HepG2 (cell line): Measurements from ENCODE around the gene F12. TPM values are rescaled to one million over a fixed set of nuclear protein-coding genes. Genes with fewer than 3 reads are reported as not detected.

Source experiments
- ATAC-seq: fragments of 200-7000 bp; cut with Tn5 transposase; 3 replicates; pipeline ENCODE4 v1.9.1; 2020; ENCODE audit warnings: mild to moderate bottlenecking, moderate library complexity
- BruUV-seq: library from RNA; stranded (reverse); fragments of 400-500 nt; replicated peaks from 2 replicates; lab custom pipeline; 2021; lab: Mats Ljungman, UMichigan
- CTCF ChIA-PET: fragments of 300-600 bp; formaldehyde crosslinking; extraction: SDS; loops from one replicate; lab custom pipeline; 2021; ENCODE audit warnings: low total read pairs, inconsistent platforms, low intra/inter-chr PET ratio; lab: Yijun Ruan, JAX
- POLR2A ChIA-PET: fragments of 350-600 bp; sonication (Branson Sonifier 250); formaldehyde crosslinking; loops from one replicate; lab custom pipeline; 2020; ENCODE audit warnings: antibody characterized with exemption, inconsistent platforms; lab: Yijun Ruan, JAX
- DNase-seq: peaks from one replicate; pipeline ENCODE4 v3.0.0-alpha.2; 2015; ENCODE audit warnings: low spot score
- FAIRE-seq: peaks from 3 replicates; lab custom pipeline; 2011; peaks lifted over from hg19 to GRCh38; lab: Jason Lieb, UNC
- H2AFZ ChIP-seq: one replicate; pipeline ENCODE4 v1.6.1; 2011; ENCODE audit warnings: low read length, inconsistent platforms
- H3K27ac ChIP-seq: fragments of 300-600 bp; 3 replicates; pipeline ENCODE4 v1.8.0; 2011; ENCODE audit warnings: mixed run types, mild to moderate bottlenecking, mixed read lengths, low read length, inconsistent platforms; ENCODE audit not compliant: insufficient read depth; ENCODE audit errors: extremely low read length
- H3K27me3 ChIP-seq, 2 experiments: fragments of 200-600 bp in 1 of 2; 2 replicates in 1 of 2; 3 replicates in 1 of 2; pipeline versions ENCODE4 v1.6.0 to v1.8.0; 2011; ENCODE audit warnings: low read length in 2 of 2, mild to moderate bottlenecking in 2 of 2, moderate library complexity in 2 of 2, inconsistent platforms in 1 of 2; ENCODE audit not compliant: insufficient read depth in 2 of 2, control insufficient read depth in 1 of 2
- H3K36me3 ChIP-seq, 2 experiments: fragments of 200-600 bp in 1 of 2; replicated peaks in 1 of 2; 2 replicates in 1 of 2; 3 replicates in 1 of 2; pipeline versions ENCODE4 v1.5.1 to v1.8.0; 2011; ENCODE audit warnings: low read length in 2 of 2, inconsistent platforms in 1 of 2; ENCODE audit not compliant: insufficient read depth in 2 of 2, control insufficient read depth in 1 of 2
- H3K4me1 ChIP-seq: 2 replicates; pipeline ENCODE4 v1.5.1; 2012; ENCODE audit warnings: low read length, inconsistent platforms; ENCODE audit not compliant: insufficient read depth
- H3K4me2 ChIP-seq: 2 replicates; pipeline ENCODE4 v1.6.0; 2011; ENCODE audit warnings: low read depth, low read length, inconsistent platforms
- H3K4me3 ChIP-seq, 3 experiments: fragments of 200-600 bp in 1 of 3; sonication (generic), shearing (Covaris generic) in 1 of 3; replicated peaks in 1 of 3; 2 replicates each; pipeline ENCODE4 v1.5.1; 2011 to 2016; ENCODE audit warnings: low read length in 3 of 3, inconsistent platforms in 2 of 3, low read depth in 2 of 3, mild to moderate bottlenecking in 2 of 3, control low read depth in 1 of 3, mixed read lengths in 1 of 3; ENCODE audit not compliant: insufficient read depth in 1 of 3
- H3K79me2 ChIP-seq: one replicate; pipeline ENCODE4 v1.6.1; 2011; ENCODE audit warnings: low read length, inconsistent platforms; ENCODE audit not compliant: insufficient read depth
- H3K9ac ChIP-seq: 2 replicates; pipeline ENCODE4 v1.6.0; 2011; ENCODE audit warnings: mild to moderate bottlenecking, low read depth, low read length, inconsistent platforms; ENCODE audit not compliant: insufficient read depth
- H3K9me3 ChIP-seq: 2 replicates; pipeline ENCODE4 v1.5.1; 2012; ENCODE audit warnings: mild to moderate bottlenecking, low read length
- H4K20me1 ChIP-seq: 2 replicates; pipeline ENCODE4 v1.6.0; 2011; ENCODE audit warnings: inconsistent platforms, mild to moderate bottlenecking, low read length, moderate library complexity; ENCODE audit not compliant: insufficient read depth
- CCDC6 ChIP-seq: sonication (generic); formaldehyde crosslinking; IDR thresholded peaks from 2 replicates; pipeline ENCODE4 v1.8.1; 2022; ENCODE audit warnings: mild to moderate bottlenecking, missing genetic modification reagents, moderate library complexity
- HOXD1 ChIP-seq: sonication (generic); formaldehyde crosslinking; IDR thresholded peaks from 2 replicates; pipeline ENCODE4 v1.5.0; 2020; ENCODE audit warnings: missing genetic modification reagents
- MXI1 ChIP-seq: IDR thresholded peaks from 3 replicates; pipeline ENCODE4 v1.6.1; 2012; ENCODE audit warnings: low read depth, low read length, inconsistent platforms, borderline replicate concordance
- POLR2G ChIP-seq: fragments of 200-400 bp; formaldehyde crosslinking; IDR thresholded peaks from 2 replicates; pipeline ENCODE4 v1.6.1; 2018; ENCODE audit warnings: mild to moderate bottlenecking, low read depth, low read length, moderate library complexity
- SPEN ChIP-seq: sonication (generic); formaldehyde crosslinking; IDR thresholded peaks from 2 replicates; pipeline ENCODE4 v1.5.1; 2020; ENCODE audit warnings: low read depth, mild to moderate bottlenecking, missing genetic modification reagents
- TBL1XR1 ChIP-seq: fragments of 150-350 bp; IDR thresholded peaks from 2 replicates; pipeline ENCODE4 v1.6.1; 2014; ENCODE audit warnings: borderline replicate concordance, low read length; ENCODE audit not compliant: partially characterized antibody
- ZNF564 ChIP-seq: sonication (generic); formaldehyde crosslinking; IDR thresholded peaks from 2 replicates; pipeline ENCODE4 v1.8.1; 2023; ENCODE audit warnings: mild to moderate bottlenecking, missing genetic modification reagents
- WGBS: methylation state at CpG from one replicate; pipeline ENCODE4 v1.1.6; 2017; ENCODE audit warnings: low lambda C conversion rate; 5-methylcytosine and 5-hydroxymethylcytosine counted together
- in situ Hi-C: cut with HindIII; loops from 2 replicates; pipeline ENCODE4 v1.10.0; 2017; ENCODE audit warnings: low pct_unique_long_range_greater_than_20kb; ENCODE audit not compliant: extremely low pct_ligation_motif_present
- intact Hi-C: fragments of 100-400 bp; cut with micrococcal nuclease; formaldehyde crosslinking; loops from one replicate; pipeline ENCODE4 v1.10.0; 2022; ENCODE audit not compliant: unreplicated experiment
- polyA plus RNA-seq, 8 experiments: library from polyadenylated mRNA; depleted of rRNA in 3 of 8; stranded (reverse) in 7 of 8; unstranded in 1 of 8; fragments of >200 nt; fragmentation: Illumina TruSeq in 4 of 8; extraction: Trizol in 4 of 8; gene quantifications; 2 replicates each; pipeline versions ENCODE4 v1.2.1 to v1.2.3, GENCODE V29; 2011 to 2016; ENCODE audit warnings: low read depth in 4 of 8, missing spikeins in 1 of 8, mixed read lengths in 1 of 8; ENCODE audit not compliant: insufficient read depth in 1 of 8
- total RNA-seq, 5 experiments: library from RNA; depleted of rRNA; stranded (reverse); fragments of >200 nt; fragmentation: Illumina TruSeq; extraction: Trizol; gene quantifications; 2 replicates each; pipeline ENCODE4 v1.2.3, GENCODE V29; 2016; ENCODE audit warnings: low read depth in 1 of 5
- TF ChIP-seq, protein P1 (sequence below), 2 experiments: fragments of 450-650 bp in 1 of 2; sonication (generic) in 1 of 2; formaldehyde crosslinking; IDR thresholded peaks; 2 replicates each; pipeline versions ENCODE4 v1.5.0 to v1.8.0; 2020 to 2022; ENCODE audit warnings: mild to moderate bottlenecking in 1 of 2, missing genetic modification reagents in 1 of 2
- TF ChIP-seq, protein P2 (sequence below): sonication (generic); formaldehyde crosslinking; IDR thresholded peaks from 2 replicates; pipeline ENCODE4 v1.5.1; 2020; ENCODE audit warnings: mild to moderate bottlenecking, missing genetic modification reagents, moderate library complexity
- TF ChIP-seq, protein P3 (sequence below): sonication (generic); formaldehyde crosslinking; IDR thresholded peaks from 2 replicates; pipeline ENCODE4 v1.4.0; 2020; ENCODE audit warnings: missing genetic modification reagents, borderline replicate concordance

Gene F12
- total and polyA plus RNA-seq, 2 of the 13 experiments (the other 11 are each of a cell fraction or from before 2014, with no cell fraction given), result 2.5 to 3.0 TPM

- TF ChIP-seq SPEN (CRISPR knock-in tag) (0 out of 2 replicates have a peak, but pooled peaks have one; percentile 2), HOXD1 (CRISPR knock-in tag) (peak; percentile 11; the same call in 1 of the 2 replicates), MXI1 (peak; percentile 74; the same call in 1 of the 3 replicates)
- TF ChIP-seq, protein P1, sequence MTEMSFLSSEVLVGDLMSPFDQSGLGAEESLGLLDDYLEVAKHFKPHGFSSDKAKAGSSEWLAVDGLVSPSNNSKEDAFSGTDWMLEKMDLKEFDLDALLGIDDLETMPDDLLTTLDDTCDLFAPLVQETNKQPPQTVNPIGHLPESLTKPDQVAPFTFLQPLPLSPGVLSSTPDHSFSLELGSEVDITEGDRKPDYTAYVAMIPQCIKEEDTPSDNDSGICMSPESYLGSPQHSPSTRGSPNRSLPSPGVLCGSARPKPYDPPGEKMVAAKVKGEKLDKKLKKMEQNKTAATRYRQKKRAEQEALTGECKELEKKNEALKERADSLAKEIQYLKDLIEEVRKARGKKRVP (CRISPR knock-in tag; IDR thresholded peaks at IDR 0.05), result 0 out of 4 replicates have a peak, but pooled peaks of 1 of the 2 experiments have one; percentile 4
- TF ChIP-seq, all 625 proteins: peak for 26
These were observed 37.8 kb upstream of the F12 start (continued) for GRCh38 chr5:177447066-177447610.

- POLR2A ChIA-PET, result interaction anchor here (0.8 to 4.2 kb wide), 5 partner anchors 9 to 68 kb away, joined by 3 to 19 read pairs (median 3); partner anchors contain the start of gene GRK6
- intact Hi-C loops, result loop anchor here (5.0 kb wide), 1 partner anchor 119 kb away; no protein-coding TSS in a partner anchor
- Histone ChIP-seq H3K27me3 (no peaks in the 10 kb centered on the region), H3K79me2 (no peaks in the 10 kb centered on the region), H4K20me1 (peaks cover 2% of the 10 kb centered on the region; the same call in 1 of the 2 replicates), H3K36me3 (0 out of 5 replicates have a peak, but pooled peaks cover 0 to 5% of the 10 kb centered on the region in 2 experiments), H3K4me2 (peak within 1 kb of the TSS; percentile 99), H3K4me1 (peaks cover 49% of the 10 kb centered on the region), H2AFZ (no peak within 1 kb of the TSS), H3K4me3 (peak within 1 kb of the TSS; percentile 55 to 80 (median 61)), H3K27ac (peak within 1 kb of the TSS; percentile 74), H3K9me3 (no peaks in the 10 kb centered on the region), H3K9ac (peak within 1 kb of the TSS; percentile 82)
- FAIRE-seq, result no peak
- WGBS, result 18% methylated on average over 10 of the region's 89 CpGs
- no peak for DNase-seq
- ATAC-seq, result peak; percentile 27
- in situ Hi-C loops, result loop anchor here (5.0 kb wide), 1 partner anchor 134 kb away; the partner anchor contains the start of gene MXD3
- no TSS peak for BruUV-seq
- CTCF ChIA-PET, result interaction anchor here (1.4 kb wide), 1 partner anchor 11 kb away, joined by 5 read pairs; no protein-coding TSS in a partner anchor
- TF ChIP-seq, protein P2, sequence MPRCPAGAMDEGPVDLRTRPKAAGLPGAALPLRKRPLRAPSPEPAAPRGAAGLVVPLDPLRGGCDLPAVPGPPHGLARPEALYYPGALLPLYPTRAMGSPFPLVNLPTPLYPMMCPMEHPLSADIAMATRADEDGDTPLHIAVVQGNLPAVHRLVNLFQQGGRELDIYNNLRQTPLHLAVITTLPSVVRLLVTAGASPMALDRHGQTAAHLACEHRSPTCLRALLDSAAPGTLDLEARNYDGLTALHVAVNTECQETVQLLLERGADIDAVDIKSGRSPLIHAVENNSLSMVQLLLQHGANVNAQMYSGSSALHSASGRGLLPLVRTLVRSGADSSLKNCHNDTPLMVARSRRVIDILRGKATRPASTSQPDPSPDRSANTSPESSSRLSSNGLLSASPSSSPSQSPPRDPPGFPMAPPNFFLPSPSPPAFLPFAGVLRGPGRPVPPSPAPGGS (CRISPR knock-in tag), result peak; percentile 69; the same call in 1 of the 2 replicates
- TF ChIP-seq, protein P1 (CRISPR knock-in tag; IDR thresholded peaks at IDR 0.05), result no peak
- 0 out of 2 replicates have a peak, but pooled peaks have one; percentile 50 for TF ChIP-seq ZNF564 (CRISPR knock-in tag)
- peak; percentile 50 for TF ChIP-seq POLR2G
- no peak for TF ChIP-seq TBL1XR1
- 0 out of 2 replicates have a peak, but pooled peaks have one; percentile 33 for TF ChIP-seq CCDC6 (CRISPR knock-in tag)
- TF ChIP-seq, protein P3, sequence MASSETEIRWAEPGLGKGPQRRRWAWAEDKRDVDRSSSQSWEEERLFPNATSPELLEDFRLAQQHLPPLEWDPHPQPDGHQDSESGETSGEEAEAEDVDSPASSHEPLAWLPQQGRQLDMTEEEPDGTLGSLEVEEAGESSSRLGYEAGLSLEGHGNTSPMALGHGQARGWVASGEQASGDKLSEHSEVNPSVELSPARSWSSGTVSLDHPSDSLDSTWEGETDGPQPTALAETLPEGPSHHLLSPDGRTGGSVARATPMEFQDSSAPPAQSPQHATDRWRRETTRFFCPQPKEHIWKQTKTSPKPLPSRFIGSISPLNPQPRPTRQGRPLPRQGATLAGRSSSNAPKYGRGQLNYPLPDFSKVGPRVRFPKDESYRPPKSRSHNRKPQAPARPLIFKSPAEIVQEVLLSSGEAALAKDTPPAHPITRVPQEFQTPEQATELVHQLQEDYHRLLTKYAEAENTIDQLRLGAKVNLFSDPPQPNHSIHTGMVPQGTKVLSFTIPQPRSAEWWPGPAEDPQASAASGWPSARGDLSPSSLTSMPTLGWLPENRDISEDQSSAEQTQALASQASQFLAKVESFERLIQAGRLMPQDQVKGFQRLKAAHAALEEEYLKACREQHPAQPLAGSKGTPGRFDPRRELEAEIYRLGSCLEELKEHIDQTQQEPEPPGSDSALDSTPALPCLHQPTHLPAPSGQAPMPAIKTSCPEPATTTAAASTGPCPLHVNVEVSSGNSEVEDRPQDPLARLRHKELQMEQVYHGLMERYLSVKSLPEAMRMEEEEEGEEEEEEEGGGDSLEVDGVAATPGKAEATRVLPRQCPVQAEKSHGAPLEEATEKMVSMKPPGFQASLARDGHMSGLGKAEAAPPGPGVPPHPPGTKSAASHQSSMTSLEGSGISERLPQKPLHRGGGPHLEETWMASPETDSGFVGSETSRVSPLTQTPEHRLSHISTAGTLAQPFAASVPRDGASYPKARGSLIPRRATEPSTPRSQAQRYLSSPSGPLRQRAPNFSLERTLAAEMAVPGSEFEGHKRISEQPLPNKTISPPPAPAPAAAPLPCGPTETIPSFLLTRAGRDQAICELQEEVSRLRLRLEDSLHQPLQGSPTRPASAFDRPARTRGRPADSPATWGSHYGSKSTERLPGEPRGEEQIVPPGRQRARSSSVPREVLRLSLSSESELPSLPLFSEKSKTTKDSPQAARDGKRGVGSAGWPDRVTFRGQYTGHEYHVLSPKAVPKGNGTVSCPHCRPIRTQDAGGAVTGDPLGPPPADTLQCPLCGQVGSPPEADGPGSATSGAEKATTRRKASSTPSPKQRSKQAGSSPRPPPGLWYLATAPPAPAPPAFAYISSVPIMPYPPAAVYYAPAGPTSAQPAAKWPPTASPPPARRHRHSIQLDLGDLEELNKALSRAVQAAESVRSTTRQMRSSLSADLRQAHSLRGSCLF, result no peak
These were observed 37.1 kb upstream of the F12 start, which contains the start of gene PRR7 for GRCh38 chr5:177446200-177447065. Gene PRR7 (plus strand): TSS chr5:177446814. CDS start chr5:177455068, 8,254 bp downstream.
